Calu3 (cell line): ENCODE data around the gene PRKN. TPM values are rescaled to one million over a fixed set of nuclear protein-coding genes. Genes with fewer than 3 reads are reported as not detected.

ENCODE experiments used
- BruUV-seq: library from RNA; stranded (reverse); fragments of 400-500 nt; replicated peaks from 2 replicates; lab custom pipeline; 2021; lab: Mats Ljungman, UMichigan
- CTCF ChIA-PET: fragments of 300-600 bp; sonication (Branson Sonifier 250); formaldehyde crosslinking; loops from one replicate; lab custom pipeline; 2022; ENCODE audit warnings: antibody characterized with exemption; lab: Charles Lee
- DNase-seq: peaks from one replicate; pipeline ENCODE4 v3.0.0; 2022
- H3K27ac Mint-ChIP-seq: one replicate; pipeline ENCODE4 v1.8.0; 2022; ENCODE audit warnings: mixed read lengths; ENCODE audit not compliant: unreplicated experiment
- H3K27me3 Mint-ChIP-seq: one replicate; pipeline ENCODE4 v1.8.0; 2022; ENCODE audit warnings: mixed read lengths; ENCODE audit not compliant: unreplicated experiment
- H3K36me3 Mint-ChIP-seq: one replicate; pipeline ENCODE4 v1.8.0; 2022; ENCODE audit warnings: mild to moderate bottlenecking, moderate library complexity, mixed read lengths; ENCODE audit not compliant: insufficient read depth, unreplicated experiment
- H3K4me1 Mint-ChIP-seq: one replicate; pipeline ENCODE4 v1.8.0; 2022; ENCODE audit warnings: mild to moderate bottlenecking, low read depth, mixed read lengths; ENCODE audit not compliant: unreplicated experiment
- H3K4me3 Mint-ChIP-seq: one replicate; pipeline ENCODE4 v1.8.0; 2022; ENCODE audit warnings: mild to moderate bottlenecking, low read depth, moderate library complexity, mixed read lengths; ENCODE audit not compliant: unreplicated experiment
- H3K9me3 Mint-ChIP-seq: one replicate; pipeline ENCODE4 v1.8.0; 2022; ENCODE audit warnings: low read depth, mixed read lengths; ENCODE audit not compliant: unreplicated experiment
- CTCF ChIP-seq: fragments of 200-600 bp; IDR thresholded peaks from one replicate; pipeline ENCODE4 v1.8.0; 2022; ENCODE audit warnings: antibody characterized with exemption; ENCODE audit not compliant: unreplicated experiment
- intact Hi-C: fragments of 100-400 bp; cut with micrococcal nuclease; formaldehyde crosslinking; loops from one replicate; pipeline ENCODE4 v1.10.0; 2022; ENCODE audit not compliant: unreplicated experiment
- total RNA-seq: library from RNA; stranded (reverse); gene quantifications from 2 replicates; pipeline ENCODE4 v1.2.3, GENCODE V29; 2022

PRKN gene
- total RNA-seq, 1 experiment from 2014 or later, result 3.8 TPM

- H3K4me1 Mint-ChIP-seq, result no peaks in the 10 kb centered on the region
- no TSS peak for BruUV-seq
- no peak overlapping the region for H3K4me3 Mint-ChIP-seq
- no peaks in the 10 kb centered on the region for H3K27me3 Mint-ChIP-seq
- no peak for TF ChIP-seq CTCF
- H3K9me3 Mint-ChIP-seq, result peaks cover 2% of the 10 kb centered on the region
- intact Hi-C loops, result no loop called here
- H3K36me3 Mint-ChIP-seq, result no peaks in the 10 kb centered on the region
- no peak overlapping the region for H3K27ac Mint-ChIP-seq
- no peak for DNase-seq
- CTCF ChIA-PET, result no interaction called here
These were observed 636.8 kb downstream of the PRKN start for GRCh38 chr6:162090734-162091133.

GRCh38 chr6:162088091-162088490, 639.5 kb downstream of the PRKN start:
- CTCF ChIA-PET, result no interaction called here
- no peak overlapping the region for H3K27ac Mint-ChIP-seq
- intact Hi-C loops, result no loop called here
- H3K4me1 Mint-ChIP-seq, result no peaks in the 10 kb centered on the region
- BruUV-seq, result no TSS peak
- H3K36me3 Mint-ChIP-seq, result no peaks in the 10 kb centered on the region
- TF ChIP-seq CTCF, result no peak
- H3K4me3 Mint-ChIP-seq, result no peak overlapping the region
- H3K9me3 Mint-ChIP-seq, result peaks cover 2% of the 10 kb centered on the region
- no peak for DNase-seq
- no peaks in the 10 kb centered on the region for H3K27me3 Mint-ChIP-seq

- CTCF ChIA-PET, result no interaction called here
- no TSS peak for BruUV-seq
- Mint-ChIP-seq H3K9me3 (peaks cover 5% of the 10 kb centered on the region), H3K27ac (no peak overlapping the region), H3K4me3 (no peak overlapping the region), H3K27me3 (no peaks in the 10 kb centered on the region), H3K4me1 (no peaks in the 10 kb centered on the region), H3K36me3 (no peaks in the 10 kb centered on the region)
- intact Hi-C loops, result no loop called here
- no peak for TF ChIP-seq CTCF
- DNase-seq, result no peak
These were observed 642.0 kb downstream of the PRKN start for GRCh38 chr6:162085561-162085960.

GRCh38 chr6:162082520-162082919, 645.0 kb downstream of the PRKN start:
- no peak for TF ChIP-seq CTCF
- no peaks in the 10 kb centered on the region for H3K36me3 Mint-ChIP-seq
- H3K27me3 Mint-ChIP-seq, result no peaks in the 10 kb centered on the region
- no TSS peak for BruUV-seq
- no peak for DNase-seq
- H3K4me1 Mint-ChIP-seq, result no peaks in the 10 kb centered on the region
- intact Hi-C loops, result no loop called here
- CTCF ChIA-PET, result no interaction called here
- H3K4me3 Mint-ChIP-seq, result no peak overlapping the region
- H3K9me3 Mint-ChIP-seq, result peaks cover 3% of the 10 kb centered on the region
- H3K27ac Mint-ChIP-seq, result no peak overlapping the region
